LNCaP clone FGC (cell line): Measurements from ENCODE around the gene ELOVL5.

Experiments used
- DNase-seq: peaks from one replicate; pipeline ENCODE4 v3.0.0-alpha.2; 2011; ENCODE audit warnings: low read depth
- H3K4me3 ChIP-seq: 2 replicates; pipeline ENCODE4 v1.5.1; 2011; ENCODE audit warnings: mild to moderate bottlenecking, low read depth, low read length, control low read depth
- CTCF ChIP-seq: IDR thresholded peaks from 2 replicates; pipeline ENCODE4 v1.5.1; 2012; ENCODE audit warnings: mild to moderate bottlenecking; ENCODE audit not compliant: control insufficient read depth, insufficient read depth; ENCODE audit errors: extremely low read depth

ELOVL5 gene

DNA sequence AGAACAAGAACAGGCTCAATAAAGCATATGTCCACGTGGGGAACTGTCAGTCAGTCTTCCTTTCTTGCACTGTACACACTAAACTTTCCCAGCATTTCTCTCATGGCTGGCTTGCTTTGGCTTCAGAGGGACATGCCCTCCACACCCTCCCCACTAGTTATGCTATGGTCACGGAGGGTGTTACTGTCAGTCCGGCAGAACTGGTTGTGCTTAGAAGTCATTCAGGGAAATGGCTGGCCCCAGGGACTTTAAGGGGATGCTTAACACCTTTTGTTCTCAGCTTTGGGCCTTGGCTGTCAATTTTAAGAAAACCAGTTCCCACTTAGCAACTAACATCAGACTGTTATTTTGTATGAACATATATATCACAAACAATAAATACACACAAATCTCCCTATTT, 55.1 kb downstream of the ELOVL5 start:
- no peak for TF ChIP-seq CTCF
- DNase-seq = no peak
- no peak overlapping the region for H3K4me3 ChIP-seq

DNA sequence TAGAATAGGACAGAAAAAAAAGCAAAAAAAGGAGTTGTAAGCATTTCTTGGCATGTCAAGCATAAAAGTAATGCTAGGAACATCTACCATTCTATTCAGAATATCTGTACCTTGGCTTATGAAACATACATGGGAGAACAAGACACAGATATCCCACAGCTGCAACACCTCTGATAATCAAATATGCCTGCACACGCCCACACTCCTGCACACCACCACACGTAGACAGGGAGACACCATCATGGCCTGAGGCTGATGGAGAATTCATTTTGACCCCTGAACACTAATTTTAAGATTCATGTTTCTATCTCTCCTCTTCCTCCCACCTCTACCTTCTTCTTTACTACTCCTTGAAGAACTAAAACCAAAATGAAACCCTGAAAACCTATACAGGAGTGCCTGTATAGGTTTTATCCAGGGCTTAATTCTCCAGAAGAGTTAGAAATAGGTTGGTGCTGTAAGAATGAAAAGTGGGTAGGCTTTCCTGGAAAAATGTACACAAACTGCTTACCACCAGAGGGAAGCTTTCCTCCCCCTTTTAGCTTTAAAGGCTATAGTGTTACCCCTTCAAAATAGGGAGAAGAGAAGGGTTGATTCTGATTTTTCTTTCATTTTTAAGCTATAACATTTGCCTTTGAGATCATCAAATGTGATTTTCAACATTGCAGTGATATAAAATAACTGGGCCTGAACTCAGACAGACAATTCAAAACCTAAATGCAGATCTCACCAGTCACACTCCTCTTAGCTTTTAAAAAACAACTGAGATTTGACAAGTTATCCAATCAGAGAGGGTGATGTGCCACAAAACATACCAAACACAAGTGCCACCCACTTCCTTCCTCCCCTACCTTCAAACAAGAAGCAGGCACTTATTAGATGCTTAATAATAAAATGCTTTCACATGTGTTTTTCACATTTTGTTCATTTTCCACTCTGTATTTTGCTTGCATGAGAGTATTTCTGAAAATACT, 57.9 kb downstream of the ELOVL5 start:
- no peak for TF ChIP-seq CTCF
- no peak overlapping the region for H3K4me3 ChIP-seq
- DNase-seq = no peak

DNA sequence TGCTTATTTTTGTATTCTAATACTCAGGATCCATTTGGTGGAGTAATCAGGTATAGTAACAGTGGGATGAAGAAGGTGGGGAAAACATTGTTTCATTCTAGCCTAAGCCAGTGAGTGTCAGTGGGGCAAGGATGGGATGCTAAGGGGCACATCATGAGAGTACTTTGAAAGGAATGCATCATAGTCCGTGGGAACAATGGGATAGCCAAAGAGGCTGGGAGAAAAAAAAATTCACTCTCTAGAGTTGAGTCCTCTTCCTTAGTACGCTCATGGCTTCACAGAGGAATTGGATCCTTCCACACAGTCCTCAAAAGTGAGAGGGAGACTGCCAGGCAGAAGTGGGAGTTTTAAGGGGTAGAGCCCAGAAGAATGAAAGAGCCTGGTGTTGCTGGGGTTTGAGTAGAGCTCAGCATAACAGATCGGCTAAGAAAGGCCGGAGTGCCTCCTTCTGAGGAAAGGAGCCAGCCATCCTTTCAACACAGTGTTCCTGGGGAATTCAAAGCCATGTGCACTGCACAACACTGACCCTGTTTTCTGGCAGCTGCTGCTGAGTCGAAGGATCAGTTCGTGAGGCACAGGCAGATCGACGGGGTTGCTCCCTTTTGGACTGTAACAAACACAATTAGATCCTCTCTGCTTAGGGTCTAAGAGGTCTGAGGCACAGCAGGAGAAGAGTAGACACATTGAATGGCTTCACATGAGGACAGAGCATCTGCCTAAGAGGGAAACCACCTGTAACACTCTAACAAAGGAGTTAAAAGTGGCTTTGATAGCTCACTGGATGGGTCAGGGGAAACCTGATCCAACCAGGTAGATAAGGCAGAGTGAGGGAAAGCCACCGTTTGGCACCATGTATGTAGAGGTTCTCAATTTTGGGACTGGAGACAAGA, 61.2 kb downstream of the ELOVL5 start:
- no peak for TF ChIP-seq CTCF
- no peak for DNase-seq
- H3K4me3 ChIP-seq = no peak overlapping the region

DNA sequence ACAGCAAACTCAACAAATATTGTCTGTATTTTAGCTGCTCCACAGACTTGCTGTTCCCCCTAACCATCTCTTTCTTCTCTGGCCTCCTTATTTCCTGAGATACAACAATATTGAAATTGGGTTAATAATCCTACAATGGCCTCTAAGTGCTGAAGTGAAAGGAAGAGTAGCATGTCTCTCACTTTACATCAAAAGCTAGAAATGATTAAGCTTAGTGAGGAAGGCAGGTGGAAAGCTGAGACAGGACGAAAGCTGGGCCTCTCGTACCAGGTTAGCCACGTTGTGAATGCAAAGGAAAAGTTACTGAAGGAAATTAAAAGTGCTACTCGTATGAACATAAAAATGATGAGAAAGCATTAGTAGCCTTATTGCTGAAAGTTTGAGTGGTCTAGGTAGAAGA, 63.8 kb downstream of the ELOVL5 start:
- no peak overlapping the region for H3K4me3 ChIP-seq
- TF ChIP-seq CTCF = no peak
- DNase-seq = no peak

DNA sequence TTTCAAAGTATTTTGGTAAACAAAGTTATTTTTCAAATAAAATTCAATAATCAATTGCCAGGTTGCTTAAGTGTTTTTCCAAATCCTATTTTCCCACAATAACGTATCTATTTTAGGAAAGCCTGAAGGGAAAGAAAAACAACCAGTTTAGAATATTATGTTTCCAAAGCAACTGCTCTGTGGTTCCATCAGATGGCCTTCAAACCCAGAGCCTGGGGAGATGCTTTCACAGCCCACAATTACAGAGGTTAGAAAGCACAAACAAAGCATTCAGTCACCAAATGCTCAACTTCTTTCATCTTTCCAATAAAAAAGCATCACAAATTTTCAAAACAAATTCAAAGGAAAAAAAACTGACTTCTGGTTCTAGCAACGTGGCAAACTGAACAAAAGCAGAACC, 66.0 kb downstream of the ELOVL5 start:
- no peak overlapping the region for H3K4me3 ChIP-seq
- no peak for DNase-seq
- no peak for TF ChIP-seq CTCF

- no peak for TF ChIP-seq CTCF
- DNase-seq = no peak
- H3K4me3 ChIP-seq = no peak overlapping the region
Measured at GRCh38 chr6:53282234-53282633, 66.5 kb downstream of the ELOVL5 start.
